HEK293 (cell line): ENCODE data around the gene CD74.

Experiments
- CTCF ChIA-PET: fragments of 350-600 bp; formaldehyde crosslinking; extraction: SDS; loops from one replicate; lab custom pipeline; 2021; ENCODE audit warnings: antibody characterized with exemption; lab: Yijun Ruan, JAX
- POLR2A ChIA-PET: fragments of 300-600 bp; formaldehyde crosslinking; extraction: SDS; loops from one replicate; lab custom pipeline; 2020; ENCODE audit warnings: antibody characterized with exemption, inconsistent platforms; lab: Yijun Ruan, JAX
- H3K27ac ChIP-seq: fragments of 200-500 bp; sonication (Bioruptor generic); 2 replicates; pipeline ENCODE4 v1.5.1; 2014; ENCODE audit warnings: low read depth, low read length, control low read depth, inconsistent platforms; ENCODE audit errors: extremely low read depth
- H3K36me3 ChIP-seq, 2 experiments: fragments of 200-500 bp in 1 of 2; sonication (Bioruptor generic) in 1 of 2; 1 replicate in 1 of 2; 2 replicates in 1 of 2; pipeline ENCODE4 v1.5.1; 2014 to 2017; ENCODE audit warnings: inconsistent platforms in 2 of 2, low read length in 2 of 2; ENCODE audit not compliant: control insufficient read depth in 2 of 2, insufficient read depth in 1 of 2
- H3K4me1 ChIP-seq: fragments of 200-500 bp; sonication (Bioruptor generic); 2 replicates; pipeline ENCODE4 v1.5.1; 2014; ENCODE audit warnings: mild to moderate bottlenecking, low read length, inconsistent platforms; ENCODE audit not compliant: control insufficient read depth, insufficient read depth
- H3K4me3 ChIP-seq: 2 replicates; pipeline ENCODE4 v1.5.1; 2011; ENCODE audit warnings: low read depth, mild to moderate bottlenecking, control low read depth, low read length, moderate library complexity
- H3K9me3 ChIP-seq: fragments of 200-500 bp; sonication (Bioruptor generic); 2 replicates; pipeline ENCODE4 v1.5.1; 2014; ENCODE audit warnings: low read depth, low read length, inconsistent platforms; ENCODE audit not compliant: control insufficient read depth, insufficient read depth
- BCL11A ChIP-seq: fragments of 450-650 bp; formaldehyde crosslinking; IDR thresholded peaks from 2 replicates; pipeline ENCODE4 v1.5.1; 2016; ENCODE audit warnings: low read depth, missing biosample characterization, missing genetic modification characterization
- CTCF ChIP-seq: fragments of 450-650 bp; formaldehyde crosslinking; IDR thresholded peaks from 2 replicates; pipeline ENCODE4 v1.5.1; 2016; ENCODE audit warnings: missing biosample characterization, missing genetic modification characterization
- KLF17 ChIP-seq: fragments of 450-650 bp; formaldehyde crosslinking; IDR thresholded peaks from 2 replicates; pipeline ENCODE4 v1.5.1; 2016; ENCODE audit warnings: missing biosample characterization, missing genetic modification characterization
- OVOL3 ChIP-seq: fragments of 450-650 bp; formaldehyde crosslinking; IDR thresholded peaks from 2 replicates; pipeline ENCODE4 v1.5.1; 2016; ENCODE audit warnings: missing biosample characterization, missing genetic modification characterization
- SALL2 ChIP-seq: fragments of 450-650 bp; formaldehyde crosslinking; IDR thresholded peaks from 2 replicates; pipeline ENCODE4 v1.5.0; 2017; ENCODE audit warnings: missing biosample characterization, mild to moderate bottlenecking, missing genetic modification characterization, borderline replicate concordance
- ZFHX2 ChIP-seq: fragments of 450-650 bp; formaldehyde crosslinking; conservative IDR thresholded peaks from 2 replicates; pipeline ENCODE4 v1.5.1; 2016; ENCODE audit warnings: missing biosample characterization, missing genetic modification characterization
- ZNF138 ChIP-seq: fragments of 450-650 bp; formaldehyde crosslinking; IDR thresholded peaks from 2 replicates; pipeline ENCODE4 v1.5.1; 2016; ENCODE audit warnings: missing biosample characterization, missing genetic modification characterization, borderline replicate concordance
- ZNF146 ChIP-seq: fragments of 450-650 bp; formaldehyde crosslinking; IDR thresholded peaks from 2 replicates; pipeline ENCODE4 v1.5.1; 2016; ENCODE audit warnings: missing biosample characterization, missing genetic modification characterization
- ZNF184 ChIP-seq: fragments of 450-650 bp; IDR thresholded peaks from 2 replicates; pipeline ENCODE4 v1.5.1; 2018; ENCODE audit warnings: missing biosample characterization, mild to moderate bottlenecking, missing genetic modification characterization
- ZNF350 ChIP-seq: fragments of 450-650 bp; formaldehyde crosslinking; IDR thresholded peaks from 2 replicates; pipeline ENCODE4 v1.5.0; 2017; ENCODE audit warnings: missing biosample characterization, mild to moderate bottlenecking, missing genetic modification characterization
- ZNF354C ChIP-seq: fragments of 450-650 bp; formaldehyde crosslinking; IDR thresholded peaks from 2 replicates; pipeline ENCODE4 v1.5.1; 2016; ENCODE audit warnings: missing biosample characterization, missing genetic modification characterization, low read depth, borderline replicate concordance
- ZNF366 ChIP-seq: fragments of 450-650 bp; formaldehyde crosslinking; conservative IDR thresholded peaks from 2 replicates; pipeline ENCODE4 v1.5.1; 2016; ENCODE audit warnings: missing biosample characterization, missing genetic modification characterization
- ZNF558 ChIP-seq: fragments of 450-650 bp; formaldehyde crosslinking; IDR thresholded peaks from 2 replicates; pipeline ENCODE4 v1.5.1; 2016; ENCODE audit warnings: missing biosample characterization, missing genetic modification characterization
- ZNF621 ChIP-seq: fragments of 450-650 bp; formaldehyde crosslinking; IDR thresholded peaks from 2 replicates; pipeline ENCODE4 v1.5.1; 2017; ENCODE audit warnings: missing biosample characterization, missing genetic modification characterization
- ZXDB ChIP-seq: fragments of 450-650 bp; formaldehyde crosslinking; IDR thresholded peaks from 2 replicates; pipeline ENCODE4 v1.5.1; 2016; ENCODE audit warnings: missing biosample characterization, missing genetic modification characterization
- TF ChIP-seq, protein P1 (sequence below): fragments of 450-650 bp; formaldehyde crosslinking; IDR thresholded peaks from 2 replicates; pipeline ENCODE4 v1.5.1; 2017; ENCODE audit warnings: missing biosample characterization, mild to moderate bottlenecking, missing genetic modification characterization, moderate library complexity
- TF ChIP-seq, protein P2 (sequence below): fragments of 450-650 bp; formaldehyde crosslinking; IDR thresholded peaks from 2 replicates; pipeline ENCODE4 v1.5.1; 2016; ENCODE audit warnings: missing biosample characterization, missing genetic modification characterization
- TF ChIP-seq, protein P3 (sequence below): fragments of 450-650 bp; formaldehyde crosslinking; IDR thresholded peaks from 2 replicates; pipeline ENCODE4 v1.5.1; 2016; ENCODE audit warnings: missing biosample characterization, missing genetic modification characterization

Gene CD74

DNA sequence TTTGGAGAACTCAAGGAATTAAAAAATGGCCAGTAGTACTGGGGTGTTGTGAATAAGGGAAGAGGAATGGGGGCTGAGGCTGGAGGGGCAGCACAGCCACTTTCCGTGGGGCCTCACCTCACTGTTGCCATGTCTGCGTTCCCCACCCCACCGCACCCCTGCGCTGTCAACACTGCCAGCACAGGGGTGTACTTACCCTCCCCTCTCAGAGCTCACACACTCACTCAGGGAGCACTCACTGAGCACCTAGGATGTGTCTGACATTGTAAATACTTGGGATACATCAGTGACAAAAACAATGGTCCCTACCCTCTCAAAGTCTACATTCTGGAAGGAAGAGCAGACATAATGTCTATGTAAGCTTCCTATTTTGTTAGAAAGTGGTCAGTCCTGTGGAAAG is 40.2 kb upstream of the CD74 start (continued):
- TF ChIP-seq SALL2 (tag by site-specific recombination) (no peak), CTCF (no peak), ZFHX2 (no peak), ZNF354C (no peak), ZNF184 (tag by site-specific recombination) (no peak), BCL11A (tag by site-specific recombination) (no peak), KLF17 (tag by site-specific recombination) (no peak), ZXDB (tag by site-specific recombination) (no peak)

DNA sequence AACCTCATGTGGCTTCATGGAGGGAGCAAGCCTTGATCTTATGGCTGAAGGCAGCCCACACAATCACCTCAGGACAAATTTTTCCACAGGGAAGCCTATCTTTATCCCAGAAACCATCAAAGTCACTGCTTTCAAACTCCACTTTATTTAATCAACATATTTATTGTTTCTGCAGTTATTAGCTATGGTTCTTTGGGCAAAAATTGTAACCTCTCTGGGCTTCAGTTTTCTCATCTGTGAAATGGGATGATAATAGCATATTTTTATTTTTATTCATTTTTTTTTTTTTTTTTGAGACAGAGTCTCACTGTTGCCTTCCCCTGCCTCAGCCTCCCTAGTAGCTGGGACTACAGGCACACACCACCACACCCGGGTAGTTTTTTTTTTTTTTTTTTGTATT is 38.9 kb upstream of the CD74 start:
- POLR2A ChIA-PET = no interaction called here

More for the DNA sequence above, 38.9 kb upstream of the CD74 start:
- H3K36me3 ChIP-seq = peaks cover 14 to 26% of the 10 kb centered on the region in 2 experiments; a peak in 2 of 3 replicates
- CTCF ChIA-PET = interaction anchor here (0.6 to 1.1 kb wide), 4 partner anchors 30 to 567 kb away, joined by 3 to 5 read pairs (median 3); no protein-coding TSS in a partner anchor
- H3K4me3 ChIP-seq = no peak overlapping the region
- TF ChIP-seq ZNF146 (no peak), OVOL3 (tag by site-specific recombination) (no peak), ZNF366 (tag by site-specific recombination) (no peak), ZNF138 (tag by site-specific recombination) (no peak), ZNF350 (tag by site-specific recombination) (no peak), ZNF621 (tag by site-specific recombination) (no peak), ZNF558 (tag by site-specific recombination) (no peak)
- TF ChIP-seq, protein P1, sequence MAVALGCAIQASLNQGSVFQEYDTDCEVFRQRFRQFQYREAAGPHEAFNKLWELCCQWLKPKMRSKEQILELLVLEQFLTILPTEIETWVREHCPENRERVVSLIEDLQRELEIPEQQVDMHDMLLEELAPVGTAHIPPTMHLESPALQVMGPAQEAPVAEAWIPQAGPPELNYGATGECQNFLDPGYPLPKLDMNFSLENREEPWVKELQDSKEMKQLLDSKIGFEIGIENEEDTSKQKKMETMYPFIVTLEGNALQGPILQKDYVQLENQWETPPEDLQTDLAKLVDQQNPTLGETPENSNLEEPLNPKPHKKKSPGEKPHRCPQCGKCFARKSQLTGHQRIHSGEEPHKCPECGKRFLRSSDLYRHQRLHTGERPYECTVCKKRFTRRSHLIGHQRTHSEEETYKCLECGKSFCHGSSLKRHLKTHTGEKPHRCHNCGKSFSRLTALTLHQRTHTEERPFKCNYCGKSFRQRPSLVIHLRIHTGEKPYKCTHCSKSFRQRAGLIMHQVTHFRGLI (tag by site-specific recombination) = no peak
- TF ChIP-seq, protein P2, sequence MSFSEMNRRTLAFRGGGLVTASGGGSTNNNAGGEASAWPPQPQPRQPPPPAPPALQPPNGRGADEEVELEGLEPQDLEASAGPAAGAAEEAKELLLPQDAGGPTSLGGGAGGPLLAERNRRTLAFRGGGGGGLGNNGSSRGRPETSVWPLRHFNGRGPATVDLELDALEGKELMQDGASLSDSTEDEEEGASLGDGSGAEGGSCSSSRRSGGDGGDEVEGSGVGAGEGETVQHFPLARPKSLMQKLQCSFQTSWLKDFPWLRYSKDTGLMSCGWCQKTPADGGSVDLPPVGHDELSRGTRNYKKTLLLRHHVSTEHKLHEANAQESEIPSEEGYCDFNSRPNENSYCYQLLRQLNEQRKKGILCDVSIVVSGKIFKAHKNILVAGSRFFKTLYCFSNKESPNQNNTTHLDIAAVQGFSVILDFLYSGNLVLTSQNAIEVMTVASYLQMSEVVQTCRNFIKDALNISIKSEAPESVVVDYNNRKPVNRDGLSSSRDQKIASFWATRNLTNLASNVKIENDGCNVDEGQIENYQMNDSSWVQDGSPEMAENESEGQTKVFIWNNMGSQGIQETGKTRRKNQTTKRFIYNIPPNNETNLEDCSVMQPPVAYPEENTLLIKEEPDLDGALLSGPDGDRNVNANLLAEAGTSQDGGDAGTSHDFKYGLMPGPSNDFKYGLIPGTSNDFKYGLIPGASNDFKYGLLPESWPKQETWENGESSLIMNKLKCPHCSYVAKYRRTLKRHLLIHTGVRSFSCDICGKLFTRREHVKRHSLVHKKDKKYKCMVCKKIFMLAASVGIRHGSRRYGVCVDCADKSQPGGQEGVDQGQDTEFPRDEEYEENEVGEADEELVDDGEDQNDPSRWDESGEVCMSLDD (tag by site-specific recombination) = no peak
- TF ChIP-seq, protein P3, sequence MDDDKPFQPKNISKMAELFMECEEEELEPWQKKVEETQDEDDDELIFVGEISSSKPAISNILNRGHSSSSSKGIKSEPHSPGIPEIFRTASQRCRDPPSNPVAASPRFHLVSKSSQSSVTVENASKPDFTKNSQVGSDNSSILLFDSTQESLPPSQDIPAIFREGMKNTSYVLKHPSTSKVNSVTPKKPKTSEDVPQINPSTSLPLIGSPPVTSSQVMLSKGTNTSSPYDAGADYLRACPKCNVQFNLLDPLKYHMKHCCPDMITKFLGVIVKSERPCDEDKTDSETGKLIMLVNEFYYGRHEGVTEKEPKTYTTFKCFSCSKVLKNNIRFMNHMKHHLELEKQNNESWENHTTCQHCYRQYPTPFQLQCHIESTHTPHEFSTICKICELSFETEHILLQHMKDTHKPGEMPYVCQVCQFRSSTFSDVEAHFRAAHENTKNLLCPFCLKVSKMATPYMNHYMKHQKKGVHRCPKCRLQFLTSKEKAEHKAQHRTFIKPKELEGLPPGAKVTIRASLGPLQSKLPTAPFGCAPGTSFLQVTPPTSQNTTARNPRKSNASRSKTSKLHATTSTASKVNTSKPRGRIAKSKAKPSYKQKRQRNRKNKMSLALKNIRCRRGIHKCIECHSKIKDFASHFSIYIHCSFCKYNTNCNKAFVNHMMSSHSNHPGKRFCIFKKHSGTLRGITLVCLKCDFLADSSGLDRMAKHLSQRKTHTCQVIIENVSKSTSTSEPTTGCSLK (tag by site-specific recombination) = no peak
- H3K4me1 ChIP-seq = peaks cover 3% of the 10 kb centered on the region
- H3K9me3 ChIP-seq = no peaks in the 10 kb centered on the region
- H3K27ac ChIP-seq = no peak overlapping the region
